Endothelial cell of umbilical vein (primary cell): Measurements from ENCODE around the gene SFTA2. TPM values are rescaled to one million over a fixed set of nuclear protein-coding genes. Genes with fewer than 3 reads are reported as not detected.

Source experiments
- BruUV-seq: library from RNA; stranded (reverse); fragments of 400-500 nt; replicated peaks from 2 replicates; lab custom pipeline; 2021; lab: Mats Ljungman, UMichigan
- CTCF ChIA-PET: fragments of 300-600, 350-600 bp; sonication (Branson Sonifier 250); formaldehyde crosslinking; loops from one replicate; lab custom pipeline; 2021; ENCODE audit warnings: antibody characterized with exemption, inconsistent platforms; lab: Charles Lee
- POLR2A ChIA-PET: fragments of 300-600, 350-600 bp; sonication (Branson Sonifier 250); formaldehyde crosslinking; loops from one replicate; lab custom pipeline; 2021; ENCODE audit warnings: antibody characterized with exemption, inconsistent platforms; lab: Charles Lee
- DNase-seq: peaks from one replicate; pipeline ENCODE4 v3.0.0-alpha.2; 2011; ENCODE audit warnings: low read depth, low spot score
- FAIRE-seq: peaks from 2 replicates; lab custom pipeline; 2011; peaks lifted over from hg19 to GRCh38; lab: Jason Lieb, UNC
- H2AFZ ChIP-seq: 2 replicates; pipeline ENCODE4 v1.6.0; 2012; ENCODE audit warnings: low read depth, low read length, control low read depth, inconsistent platforms
- H3K27ac ChIP-seq: 2 replicates; pipeline ENCODE4 v1.5.1; 2011; ENCODE audit warnings: low read depth, mild to moderate bottlenecking, control low read depth, low read length, moderate library complexity; ENCODE audit not compliant: insufficient read depth
- H3K27me3 ChIP-seq, 2 experiments: 2 replicates each; pipeline versions ENCODE4 v1.6.0 to v1.6.1; 2011; ENCODE audit warnings: low read length in 2 of 2, mixed read lengths in 1 of 2; ENCODE audit not compliant: control insufficient read depth in 2 of 2, insufficient read depth in 2 of 2
- H3K36me3 ChIP-seq, 2 experiments: 2 replicates in 1 of 2; 3 replicates in 1 of 2; pipeline ENCODE4 v1.5.1; 2011; ENCODE audit warnings: low read length in 2 of 2, mild to moderate bottlenecking in 1 of 2, moderate library complexity in 1 of 2; ENCODE audit not compliant: control insufficient read depth in 2 of 2, insufficient read depth in 2 of 2; ENCODE audit errors: extremely low read depth in 1 of 2
- H3K4me1 ChIP-seq: 3 replicates; pipeline ENCODE4 v1.5.1; 2011; ENCODE audit warnings: mild to moderate bottlenecking, low read length; ENCODE audit not compliant: control insufficient read depth, insufficient read depth; ENCODE audit errors: extremely low read depth
- H3K4me2 ChIP-seq: 2 replicates; pipeline ENCODE4 v1.6.1; 2011; ENCODE audit warnings: low read length, control low read depth, mixed read lengths; ENCODE audit not compliant: insufficient read depth
- H3K4me3 ChIP-seq, 3 experiments: fragments of 200-600 bp in 1 of 3; sonication (generic), shearing (Covaris generic) in 1 of 3; replicated peaks in 1 of 3; 2 replicates each; pipeline ENCODE4 v1.5.1; 2011 to 2016; ENCODE audit warnings: control low read depth in 3 of 3, low read length in 3 of 3, mild to moderate bottlenecking in 2 of 3, inconsistent platforms in 1 of 3, low read depth in 1 of 3, moderate library complexity in 1 of 3; ENCODE audit not compliant: insufficient read depth in 1 of 3
- H3K79me2 ChIP-seq: 2 replicates; pipeline ENCODE4 v1.6.0; 2012; ENCODE audit warnings: low read length, inconsistent platforms; ENCODE audit not compliant: control insufficient read depth, insufficient read depth
- H3K9ac ChIP-seq: replicated peaks from 2 replicates; pipeline ENCODE3; 2011; ENCODE audit warnings: low read length, control low read depth; ENCODE audit not compliant: insufficient read depth; ENCODE audit errors: extremely low read depth
- H3K9me1 ChIP-seq: replicated peaks from 3 replicates; pipeline ENCODE4 v1.6.0; 2011; ENCODE audit warnings: mild to moderate bottlenecking, low read length; ENCODE audit not compliant: control insufficient read depth, insufficient read depth; ENCODE audit errors: extremely low read depth
- H3K9me3 ChIP-seq: replicated peaks from 2 replicates; pipeline ENCODE4 v1.5.1; 2012; ENCODE audit warnings: low read length, inconsistent platforms; ENCODE audit not compliant: control insufficient read depth, insufficient read depth
- H4K20me1 ChIP-seq: replicated peaks from 2 replicates; pipeline ENCODE3; 2011; ENCODE audit warnings: mild to moderate bottlenecking, low read length; ENCODE audit not compliant: control insufficient read depth, insufficient read depth; ENCODE audit errors: extremely low read depth
- CTCF ChIP-seq, 2 donors: IDR thresholded peaks; 1 replicate in 1 of 2; 2 replicates in 1 of 2; pipeline ENCODE4 v1.5.1; 2011; ENCODE audit warnings: low read length in 2 of 2, mild to moderate bottlenecking in 2 of 2, moderate library complexity in 2 of 2, control low read depth in 1 of 2, inconsistent platforms in 1 of 2, low read depth in 1 of 2; ENCODE audit not compliant: insufficient read depth in 1 of 2; ENCODE audit errors: extremely low read depth in 1 of 2
- EZH2 ChIP-seq: IDR thresholded peaks from 2 replicates; pipeline ENCODE4 v1.6.1; 2012; ENCODE audit warnings: borderline replicate concordance, low read depth, mild to moderate bottlenecking, moderate library complexity, low read length, inconsistent platforms; ENCODE audit not compliant: severe bottlenecking
- FOS ChIP-seq: IDR thresholded peaks from 2 replicates; pipeline ENCODE4 v1.6.1; 2011; ENCODE audit warnings: mild to moderate bottlenecking, low read length, moderate library complexity, borderline replicate concordance; ENCODE audit not compliant: insufficient read depth
- GATA2 ChIP-seq: IDR thresholded peaks from 2 replicates; pipeline ENCODE4 v1.7.0; 2011; ENCODE audit warnings: low read depth, mild to moderate bottlenecking, moderate library complexity, mixed read lengths, low read length; ENCODE audit not compliant: insufficient read length, insufficient read depth
- JUN ChIP-seq: IDR thresholded peaks from 2 replicates; pipeline ENCODE4 v1.6.1; 2011; ENCODE audit warnings: borderline replicate concordance, low read depth; ENCODE audit not compliant: insufficient read length, insufficient read depth
- MAX ChIP-seq: IDR thresholded peaks from 2 replicates; pipeline ENCODE4 v1.6.1; 2011; ENCODE audit not compliant: insufficient read depth, insufficient read length
- MYC ChIP-seq: IDR thresholded peaks from one replicate; pipeline ENCODE4 v1.6.1; 2011; ENCODE audit warnings: mild to moderate bottlenecking, low read depth, low read length
- POLR2A ChIP-seq: IDR thresholded peaks from 2 replicates; pipeline ENCODE4 v1.6.1; 2012; ENCODE audit warnings: low read depth, mild to moderate bottlenecking, control low read depth, low read length
- POLR2AphosphoS5 ChIP-seq: IDR thresholded peaks from 2 replicates; pipeline ENCODE4 v1.6.1; 2012; ENCODE audit warnings: low read depth, mild to moderate bottlenecking, control low read depth, low read length, moderate library complexity; ENCODE audit not compliant: insufficient read depth
- dilution Hi-C: fragments of 300-500 bp; cut with MboI; formaldehyde crosslinking; loops from one replicate; pipeline ENCODE4 v1.15.0; 2019; ENCODE audit warnings: low sequenced_read_pairs; ENCODE audit not compliant: extremely low pct_ligation_motif_present
- intact Hi-C: fragments of 100-400 bp; cut with micrococcal nuclease; formaldehyde crosslinking; loops from one replicate; pipeline ENCODE4 v1.10.0; 2022
- polyA plus RNA-seq, 4 experiments: library from polyadenylated mRNA; depleted of rRNA in 3 of 4; stranded (reverse) in 3 of 4; unstranded in 1 of 4; fragments of >200 nt; gene quantifications; 2 replicates each; pipeline versions ENCODE4 v1.2.1 to v1.2.3, GENCODE V29; 2011 to 2012; ENCODE audit warnings: missing spikeins in 1 of 4
- total RNA-seq: library from RNA; stranded (reverse); gene quantifications from 2 replicates; pipeline ENCODE4 v1.2.3, GENCODE V29; 2021

The SFTA2 gene
- total and polyA plus RNA-seq, 2 donors (not counting 3 experiments of a cell fraction or from before 2014, with no cell fraction given) = not detected

- H3K27ac ChIP-seq = no peak overlapping the region
- no TSS peak for BruUV-seq
- DNase-seq (no peak), FAIRE-seq (no peak)
- ChIA-PET CTCF (interaction anchor here (1.3 kb wide), 1 partner anchor 8 kb away, joined by 5 read pairs; the partner anchor contains the start of gene MUCL3), POLR2A (no interaction called here)
- peaks cover 0 to 4% of the 10 kb centered on the region in 2 experiments for H3K27me3 ChIP-seq
- H3K4me3 ChIP-seq = no peak overlapping the region
- intact Hi-C loops (no loop called here), dilution Hi-C loops (no loop called here)
- H3K9me3 ChIP-seq = no peaks in the 10 kb centered on the region
- no peaks in the 10 kb centered on the region for H3K79me2 ChIP-seq
- H3K9ac ChIP-seq = no peak overlapping the region
- H3K36me3 ChIP-seq = no peaks in the 10 kb centered on the region
- TF ChIP-seq EZH2 = no peak
- TF ChIP-seq POLR2A = no peak
- TF ChIP-seq GATA2 = no peak
- TF ChIP-seq FOS = no peak
- TF ChIP-seq POLR2AphosphoS5 = no peak
- TF ChIP-seq MYC = no peak
- TF ChIP-seq MAX = no peak
- TF ChIP-seq CTCF (IDR thresholded peaks at IDR 0.05; ENCODE audit: extremely low read depth in 1 of 2, insufficient read depth in 1 of 2, low read depth in 1 of 2, low read length in 2 of 2) = no peak
- TF ChIP-seq JUN = no peak
- no peak overlapping the region for H2AFZ ChIP-seq
- H3K4me2 ChIP-seq = no peak overlapping the region
- no peaks in the 10 kb centered on the region for H4K20me1 ChIP-seq
- H3K9me1 ChIP-seq = no peaks in the 10 kb centered on the region
- H3K4me1 ChIP-seq = no peaks in the 10 kb centered on the region
These were observed 845 bp upstream of the SFTA2 start for GRCh38 chr6:30932665-30933365.
